DMS153 (cell line): ENCODE measurements around the gene CEP250.
"Not testable (repeated sequence)": the region's sequence is repeated elsewhere in the genome, so short reads cannot be mapped to it uniquely, and the experiment has no call there.

ENCODE experiments used
- DNase-seq: peaks from one replicate; lab custom pipeline; 2025; lab: John Stamatoyannopoulos, UW

CEP250 gene

DNA sequence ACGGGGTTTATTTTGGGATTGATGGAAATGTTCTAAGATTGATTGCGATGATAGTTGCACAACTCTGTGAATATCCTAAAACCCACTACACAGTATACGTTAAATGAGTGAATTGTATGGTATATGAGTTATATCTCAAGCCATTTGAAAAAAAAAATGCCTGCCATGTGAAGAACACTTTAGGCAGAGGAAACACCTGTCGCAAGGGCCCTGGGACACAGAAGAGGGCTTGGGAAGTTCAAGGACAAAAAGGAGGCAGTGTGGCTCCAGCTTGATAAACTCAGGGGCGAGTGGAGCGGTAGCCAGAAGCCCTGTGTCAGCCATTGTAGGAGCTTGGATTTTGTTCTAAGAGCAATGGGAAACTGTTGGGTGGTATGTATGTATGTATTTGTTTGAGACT is 37.0 kb downstream of the CEP250 start:
- DNase-seq: no peak

DNA sequence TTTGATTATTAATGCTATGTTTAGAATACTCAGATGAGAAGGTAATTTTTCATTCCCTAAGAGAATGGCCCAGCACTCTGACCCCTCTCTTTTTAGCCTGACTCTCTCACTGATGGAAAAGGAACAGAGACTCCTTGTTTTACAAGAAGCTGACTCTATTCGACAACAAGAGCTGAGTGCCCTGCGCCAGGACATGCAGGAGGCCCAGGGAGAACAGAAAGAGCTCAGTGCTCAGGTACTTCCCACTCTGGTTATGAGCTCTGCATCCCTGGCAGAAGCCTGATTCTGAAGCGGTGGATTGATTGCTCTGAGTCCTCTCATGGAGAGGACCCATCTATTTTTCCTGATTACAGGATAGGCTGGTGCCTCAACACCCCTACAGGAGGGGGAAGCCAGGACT is 41.1 kb downstream of the CEP250 start:
- DNase-seq: no peak

DNA sequence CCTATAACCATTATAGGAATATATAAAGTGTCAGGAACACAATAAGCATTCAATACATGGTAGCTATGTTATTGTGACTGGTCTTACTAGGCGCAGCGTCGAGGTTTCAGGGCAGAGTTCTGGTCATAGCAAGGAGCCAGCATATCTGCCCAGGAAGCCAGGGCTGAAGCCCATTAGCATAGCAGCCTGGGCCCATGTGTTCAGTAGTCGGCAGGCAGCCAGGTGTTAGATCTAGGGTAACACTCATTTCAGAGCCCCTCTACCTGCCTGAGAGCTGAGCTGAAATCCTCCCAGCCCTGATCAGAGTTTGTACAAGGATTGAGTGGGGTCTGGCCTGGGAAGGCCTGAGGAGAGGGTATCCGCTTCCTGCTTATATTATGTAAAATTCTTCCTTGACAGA is 41.9 kb downstream of the CEP250 start:
- DNase-seq: no peak

DNA sequence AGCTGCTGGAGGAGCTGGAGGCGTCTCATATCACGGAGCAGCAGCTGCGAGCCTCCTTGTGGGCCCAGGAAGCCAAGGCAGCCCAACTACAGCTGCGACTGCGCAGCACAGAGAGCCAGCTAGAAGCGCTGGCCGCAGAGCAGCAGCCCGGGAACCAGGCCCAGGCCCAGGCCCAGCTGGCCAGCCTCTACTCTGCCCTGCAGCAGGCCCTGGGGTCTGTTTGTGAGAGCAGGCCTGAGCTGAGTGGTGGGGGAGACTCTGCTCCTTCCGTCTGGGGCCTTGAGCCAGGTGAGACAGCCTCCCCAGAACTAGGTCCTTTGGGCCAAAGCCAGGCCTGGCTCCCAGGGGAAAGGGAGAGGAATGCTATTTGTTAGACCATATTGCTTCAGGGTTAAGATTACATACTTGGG is 42.4 kb downstream of the CEP250 start:
- DNase-seq: no peak

DNA sequence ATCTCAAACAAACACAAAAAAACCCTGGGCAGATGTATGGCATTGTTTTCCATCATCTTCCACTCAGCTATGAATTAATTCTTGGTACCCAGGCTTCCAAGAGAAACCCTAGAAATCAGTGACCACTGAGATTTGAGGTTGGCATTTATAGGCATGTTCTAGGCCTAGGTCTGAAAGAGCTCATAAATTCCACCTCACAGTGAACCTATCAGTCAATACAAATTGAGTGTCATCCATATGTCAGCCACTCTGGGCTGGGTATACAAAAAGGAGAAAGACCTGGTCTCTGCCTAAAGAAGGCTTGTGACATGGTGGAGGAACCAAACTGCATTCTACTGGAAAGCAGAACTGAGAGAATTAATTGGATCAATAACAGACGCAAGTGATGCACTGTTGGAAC is 43.9 kb downstream of the CEP250 start:
- DNase-seq: no peak

DNA sequence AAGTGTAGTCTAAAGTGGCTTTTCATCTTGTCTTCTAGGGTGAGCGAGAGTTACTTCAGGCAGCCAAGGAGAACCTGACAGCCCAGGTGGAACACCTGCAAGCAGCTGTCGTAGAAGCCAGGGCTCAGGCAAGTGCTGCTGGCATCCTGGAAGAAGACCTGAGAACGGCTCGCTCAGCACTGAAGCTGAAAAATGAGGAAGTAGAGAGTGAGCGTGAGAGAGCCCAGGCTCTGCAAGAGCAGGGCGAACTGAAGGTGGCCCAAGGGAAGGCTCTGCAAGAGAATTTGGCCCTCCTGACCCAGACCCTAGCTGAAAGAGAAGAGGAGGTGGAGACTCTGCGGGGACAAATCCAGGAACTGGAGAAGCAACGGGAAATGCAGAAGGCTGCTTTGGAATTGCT is 47.0 kb downstream of the CEP250 start:
- no peak for DNase-seq

DNA sequence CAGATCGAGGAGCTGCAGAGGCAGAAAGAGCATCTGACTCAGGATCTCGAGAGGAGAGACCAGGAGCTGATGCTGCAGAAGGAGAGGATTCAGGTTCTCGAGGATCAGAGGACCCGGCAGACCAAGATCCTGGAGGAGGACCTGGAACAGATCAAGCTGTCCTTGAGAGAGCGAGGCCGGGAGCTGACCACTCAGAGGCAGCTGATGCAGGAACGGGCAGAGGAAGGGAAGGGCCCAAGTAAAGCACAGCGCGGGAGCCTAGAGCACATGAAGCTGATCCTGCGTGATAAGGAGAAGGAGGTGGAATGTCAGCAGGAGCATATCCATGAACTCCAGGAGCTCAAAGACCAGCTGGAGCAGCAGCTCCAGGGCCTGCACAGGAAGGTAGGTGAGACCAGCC is 47.9 kb downstream of the CEP250 start:
- DNase-seq: no peak

DNA sequence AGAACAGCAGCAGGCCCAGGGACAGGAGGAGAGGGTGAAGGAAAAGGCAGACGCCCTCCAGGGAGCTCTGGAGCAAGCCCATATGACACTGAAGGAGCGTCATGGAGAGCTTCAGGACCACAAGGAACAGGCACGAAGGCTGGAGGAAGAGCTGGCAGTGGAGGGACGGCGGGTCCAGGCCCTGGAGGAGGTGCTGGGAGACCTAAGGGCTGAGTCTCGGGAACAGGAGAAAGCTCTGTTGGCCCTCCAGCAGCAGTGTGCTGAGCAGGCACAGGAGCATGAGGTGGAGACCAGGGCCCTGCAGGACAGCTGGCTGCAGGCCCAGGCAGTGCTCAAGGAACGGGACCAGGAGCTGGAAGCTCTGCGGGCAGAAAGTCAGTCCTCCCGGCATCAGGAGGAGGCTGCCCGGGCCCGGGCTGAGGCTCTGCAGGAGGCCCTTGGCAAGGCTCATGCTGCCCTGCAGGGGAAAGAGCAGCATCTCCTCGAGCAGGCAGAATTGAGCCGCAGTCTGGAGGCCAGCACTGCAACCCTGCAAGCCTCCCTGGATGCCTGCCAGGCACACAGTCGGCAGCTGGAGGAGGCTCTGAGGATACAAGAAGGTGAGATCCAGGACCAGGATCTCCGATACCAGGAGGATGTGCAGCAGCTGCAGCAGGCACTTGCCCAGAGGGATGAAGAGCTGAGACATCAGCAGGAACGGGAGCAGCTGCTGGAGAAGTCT is 48.6 kb downstream of the CEP250 start:
- DNase-seq: no peak

DNA sequence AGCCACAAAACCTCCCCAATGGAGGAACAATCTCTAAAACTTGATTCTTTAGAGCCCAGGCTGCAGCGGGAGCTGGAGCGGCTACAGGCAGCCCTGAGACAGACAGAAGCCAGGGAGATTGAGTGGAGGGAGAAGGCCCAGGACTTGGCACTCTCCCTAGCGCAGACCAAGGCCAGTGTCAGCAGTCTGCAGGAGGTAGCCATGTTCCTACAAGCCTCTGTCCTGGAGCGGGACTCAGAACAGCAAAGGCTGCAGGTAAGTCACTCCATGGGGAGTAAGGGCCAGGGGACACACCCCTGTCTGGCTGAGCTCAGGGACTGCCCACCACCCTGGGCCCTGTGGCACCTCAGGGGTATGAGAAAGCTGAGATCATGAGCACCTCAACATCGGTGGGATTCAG is 49.4 kb downstream of the CEP250 start:
- no peak for DNase-seq

DNA sequence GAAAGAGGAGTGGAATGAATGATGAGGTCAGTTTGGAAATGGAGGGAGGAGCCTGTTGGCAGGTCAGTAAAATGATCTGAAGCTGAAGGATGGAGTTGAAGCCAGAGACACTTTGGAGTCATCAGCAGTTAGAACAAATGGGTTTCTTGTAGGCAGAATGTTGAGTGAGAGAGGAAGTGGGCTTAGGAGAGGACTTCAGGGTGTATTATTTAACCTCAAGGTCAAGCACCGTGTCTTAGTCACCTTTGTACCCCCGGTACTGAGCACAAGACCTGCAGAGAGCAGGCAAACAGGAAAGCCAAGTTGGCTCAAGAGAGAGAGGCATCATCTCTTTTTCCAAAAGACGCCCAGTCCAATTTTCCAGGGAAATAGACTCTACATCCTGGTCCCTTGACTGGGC is 50.8 kb downstream of the CEP250 start:
- no peak for DNase-seq

DNA sequence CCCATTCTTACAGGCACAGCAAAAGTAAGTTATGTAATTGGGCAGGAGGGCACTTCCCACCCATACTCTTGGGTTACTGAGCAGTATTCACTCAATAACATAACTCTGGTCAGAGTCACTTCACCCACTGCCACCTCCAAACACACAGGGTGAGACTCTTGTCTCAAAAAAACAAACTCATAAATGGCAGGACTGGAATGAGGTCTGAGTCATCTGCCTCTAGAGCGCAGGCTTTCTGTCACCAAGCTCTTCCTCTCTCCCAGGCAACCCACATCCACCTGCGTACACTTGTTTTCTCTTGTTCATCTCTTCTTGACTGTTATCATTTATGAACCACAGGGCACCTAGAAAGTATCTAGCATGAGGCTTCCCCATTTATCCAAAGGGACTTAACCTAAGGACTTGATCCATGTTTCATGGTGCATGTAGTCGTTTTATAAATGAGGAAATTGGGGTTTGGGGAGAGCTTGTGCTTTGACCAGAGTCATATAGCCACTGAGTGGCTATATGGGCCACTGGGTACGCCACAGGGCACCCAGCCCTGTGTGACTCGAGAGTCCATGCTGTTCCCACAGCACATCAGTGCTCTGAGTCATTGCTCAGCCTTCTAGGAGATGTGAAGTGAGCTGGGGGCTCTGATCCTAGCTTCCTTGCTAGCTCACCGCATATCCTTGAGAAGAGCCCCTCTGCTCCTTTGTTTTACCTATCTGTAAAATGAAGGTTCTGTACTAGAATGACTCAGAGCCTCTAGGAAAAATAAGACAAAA is 51.7 kb downstream of the CEP250 start:
- no peak for DNase-seq

DNA sequence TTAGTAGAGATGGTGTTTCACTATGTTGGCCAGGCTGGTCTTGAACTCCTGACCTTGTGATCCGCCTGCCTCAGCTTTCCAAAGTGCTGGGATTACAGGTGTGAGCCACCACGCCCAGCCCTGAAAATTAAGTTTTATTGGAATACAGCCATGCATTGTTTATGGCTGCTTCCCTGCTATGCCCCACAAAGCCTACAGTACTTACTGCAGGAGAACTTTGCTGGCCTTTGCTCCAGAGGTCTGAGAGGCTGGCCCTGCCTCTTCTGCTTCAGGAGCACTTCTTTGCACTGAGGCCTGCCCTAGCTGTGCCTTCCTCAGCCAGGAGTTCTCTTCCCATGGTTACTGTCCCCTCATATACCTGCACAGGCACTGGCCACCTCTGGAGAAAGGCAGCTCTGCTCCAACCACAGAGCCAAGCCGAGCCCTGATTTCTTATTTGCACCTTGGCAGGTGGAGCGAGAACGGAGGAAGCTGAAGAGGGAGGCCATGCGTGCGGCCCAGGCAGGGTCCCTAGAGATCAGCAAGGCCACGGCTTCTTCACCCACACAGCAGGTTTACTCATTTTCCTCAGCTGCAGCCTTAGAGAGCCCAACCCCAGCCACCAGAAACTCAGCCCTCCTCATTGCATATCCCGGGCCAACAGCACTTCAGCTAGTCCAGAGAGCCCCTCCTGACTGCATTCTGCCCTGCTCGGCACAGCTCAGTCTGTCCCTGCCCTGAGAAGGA is 53.3 kb downstream of the CEP250 start:
- DNase-seq: no peak

DNA sequence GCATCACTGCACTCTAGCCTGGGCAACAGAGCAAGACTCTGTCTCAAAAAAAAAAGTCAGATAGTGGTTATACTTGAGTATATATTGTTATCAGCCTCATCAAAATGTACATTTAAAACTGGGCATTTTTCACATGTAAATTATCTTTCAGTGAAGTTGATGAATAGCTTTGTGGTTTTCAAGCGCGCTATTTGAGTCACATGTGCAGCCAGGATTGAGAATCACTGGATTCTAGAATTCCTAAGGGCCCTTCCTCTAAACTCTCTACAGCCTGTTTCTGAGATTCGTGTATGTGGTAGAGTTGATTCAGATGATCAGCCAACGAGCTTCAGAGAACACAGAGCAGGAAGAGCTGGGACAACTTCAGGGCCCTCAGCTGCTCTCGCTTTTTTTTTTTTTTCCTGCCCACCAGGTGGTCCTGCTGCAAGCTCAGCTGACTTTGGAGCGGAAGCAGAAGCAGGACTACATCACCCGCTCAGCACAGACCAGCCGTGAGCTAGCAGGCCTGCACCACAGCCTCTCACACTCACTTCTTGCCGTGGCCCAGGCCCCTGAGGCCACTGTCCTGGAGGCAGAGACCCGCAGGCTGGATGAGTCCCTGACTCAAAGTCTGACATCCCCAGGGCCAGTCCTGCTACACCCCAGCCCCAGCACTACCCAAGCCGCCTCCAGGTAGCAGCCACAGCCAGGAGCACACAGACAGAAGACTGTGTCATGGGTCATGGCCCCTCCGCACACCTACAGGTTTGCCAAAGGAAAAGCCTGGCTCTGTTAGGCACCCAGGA is 55.7 kb downstream of the CEP250 start:
- DNase-seq: no peak

DNA sequence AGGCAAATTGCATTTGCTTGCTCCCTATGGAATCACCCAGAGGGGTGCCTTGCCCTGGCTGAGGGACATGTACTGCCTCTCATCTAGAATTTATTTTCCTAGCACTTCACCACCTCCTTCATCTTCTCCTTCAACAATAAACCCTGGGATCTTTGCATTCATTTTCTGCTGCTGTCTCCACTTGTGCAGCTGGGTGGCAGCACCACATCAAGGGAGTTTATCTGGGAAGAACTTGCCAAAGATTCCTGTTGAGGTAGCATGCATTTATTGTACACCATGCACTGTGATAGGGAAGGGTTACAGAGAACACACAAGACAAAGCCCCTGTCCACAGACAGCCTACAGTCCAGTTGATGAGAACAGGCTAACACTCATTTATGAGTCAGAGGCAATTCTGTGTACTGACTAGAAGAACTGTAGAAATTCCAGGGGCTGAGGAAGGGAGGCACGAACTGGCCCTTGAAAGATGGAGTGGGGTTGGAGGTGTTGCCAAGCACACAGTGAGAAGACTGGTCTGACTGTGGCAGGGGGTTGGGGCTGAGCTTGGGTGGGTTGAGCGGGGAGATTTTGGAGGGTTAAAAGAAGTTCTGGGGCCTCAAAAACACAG is 56.5 kb downstream of the CEP250 start:
- DNase-seq: peak; percentile 18

DNA sequence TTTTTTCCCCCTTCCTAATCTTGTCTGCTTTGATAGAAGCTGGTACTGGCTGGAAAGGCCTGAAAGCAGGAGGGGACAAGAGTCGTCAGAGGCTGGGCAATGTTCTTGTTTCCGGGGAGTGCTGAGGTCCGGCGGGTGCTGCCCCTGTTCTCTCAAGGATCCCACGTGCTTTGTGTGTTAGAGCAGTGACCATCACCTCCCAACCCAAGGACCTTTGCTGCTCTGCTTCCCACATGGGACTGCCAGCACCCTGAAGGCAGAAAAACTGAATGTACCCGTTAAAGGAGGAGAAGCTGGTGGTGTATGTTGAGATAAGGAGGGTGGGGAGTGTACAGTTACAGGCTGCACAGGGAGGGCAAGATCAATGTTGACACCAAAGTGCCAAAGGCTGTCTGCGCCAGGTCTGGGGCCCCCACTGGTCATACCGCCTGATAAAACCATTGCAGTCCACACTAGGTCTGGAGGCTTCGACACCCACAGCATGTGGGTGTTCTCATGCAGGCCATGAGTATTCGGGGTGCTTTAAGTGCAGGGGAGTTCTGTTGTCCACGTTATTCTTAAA is 59.1 kb downstream of the CEP250 start:
- DNase-seq: no peak

DNA sequence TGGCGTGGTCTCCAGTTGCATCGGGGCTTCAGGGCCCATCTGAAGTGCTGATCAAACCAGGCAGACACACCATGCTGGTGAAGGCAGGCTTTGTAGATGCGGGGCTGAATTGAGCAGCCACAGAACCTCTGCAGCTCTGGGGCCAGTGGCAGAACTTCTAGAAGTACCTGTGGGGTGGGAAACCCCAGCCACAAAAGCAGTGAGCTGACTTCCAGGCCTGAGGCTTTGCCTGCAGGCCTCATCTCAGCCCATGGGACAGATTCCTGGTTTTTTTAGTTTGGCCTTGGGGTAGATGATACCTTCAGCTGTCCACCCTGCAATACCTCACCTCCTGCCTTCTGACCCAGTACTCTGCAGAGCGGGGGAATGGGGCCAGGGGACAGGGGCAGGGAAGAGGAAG is 59.9 kb downstream of the CEP250 start:
- no peak for DNase-seq

DNA sequence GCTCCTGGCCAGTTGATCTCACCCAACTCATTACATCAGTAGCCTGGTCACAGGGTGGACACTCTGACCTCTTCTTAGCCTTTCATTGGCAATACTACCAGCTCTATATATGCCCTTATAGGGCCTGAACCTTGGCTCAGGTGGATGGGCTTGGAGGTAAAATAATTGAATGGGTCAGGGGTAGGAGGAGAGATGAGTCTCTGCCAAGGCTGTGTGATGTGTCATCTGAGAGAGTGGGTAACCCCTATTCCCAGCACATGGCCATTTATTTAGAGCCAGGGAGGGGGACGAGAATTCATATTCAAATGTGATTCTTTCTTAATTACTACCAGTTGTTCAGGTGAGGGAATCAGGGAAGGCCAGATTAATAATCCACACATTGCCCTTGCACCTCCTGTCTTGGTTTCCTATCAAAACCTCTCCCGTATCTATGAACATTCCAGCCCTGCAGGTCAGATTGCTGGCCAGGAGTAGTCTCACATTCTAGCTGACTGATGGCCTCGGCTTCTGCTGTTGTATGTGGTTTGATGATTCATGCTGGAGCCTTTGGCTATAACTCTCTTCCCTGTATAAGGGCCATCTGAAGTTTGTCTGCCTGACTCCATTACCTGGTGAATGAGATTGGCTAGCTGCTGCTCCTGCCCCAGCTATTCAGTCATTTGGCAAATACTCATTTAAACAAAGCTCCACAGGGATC is 60.7 kb downstream of the CEP250 start:
- DNase-seq: no peak

DNA sequence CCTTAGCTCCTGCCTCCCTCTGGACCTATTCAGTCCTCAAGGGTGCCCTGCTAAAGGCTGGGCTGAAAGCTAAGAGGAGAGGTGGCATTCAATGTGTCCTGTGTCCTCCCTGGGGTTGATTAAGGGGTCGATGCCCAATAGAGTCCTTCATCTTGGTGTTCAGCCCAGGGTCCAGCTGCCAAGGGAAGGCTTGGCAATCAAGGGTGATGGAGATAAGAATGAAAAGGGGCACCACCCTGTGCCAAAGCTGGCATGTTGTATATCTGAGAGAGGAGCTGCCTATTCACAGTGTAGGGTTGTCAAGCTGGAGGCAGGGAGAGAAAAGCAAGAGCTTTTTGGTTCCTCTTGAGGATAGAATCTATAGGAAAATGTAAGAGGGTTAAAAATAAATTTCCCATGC is 61.7 kb downstream of the CEP250 start:
- no peak for DNase-seq

DNA sequence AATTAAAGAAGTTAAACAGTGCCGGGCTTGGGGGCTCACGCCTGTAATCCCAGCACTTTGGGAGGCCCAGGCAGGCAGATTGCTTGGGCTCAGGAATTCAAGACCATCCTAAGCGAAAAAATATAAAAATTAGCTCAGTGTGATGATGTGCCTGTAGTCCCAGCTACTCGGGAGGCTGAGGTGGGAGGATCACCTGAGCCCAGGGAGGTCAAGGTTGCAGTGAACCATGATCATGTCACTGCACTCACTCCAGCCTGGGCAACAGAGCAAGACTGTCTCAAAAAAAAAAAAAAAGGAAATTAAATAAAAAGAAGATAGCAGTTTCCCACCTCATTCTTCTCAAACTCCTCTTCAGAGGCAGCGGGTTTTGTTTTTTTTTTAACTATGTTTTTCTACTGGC is 62.4 kb downstream of the CEP250 start:
- not testable (repeated sequence) for DNase-seq

DNA sequence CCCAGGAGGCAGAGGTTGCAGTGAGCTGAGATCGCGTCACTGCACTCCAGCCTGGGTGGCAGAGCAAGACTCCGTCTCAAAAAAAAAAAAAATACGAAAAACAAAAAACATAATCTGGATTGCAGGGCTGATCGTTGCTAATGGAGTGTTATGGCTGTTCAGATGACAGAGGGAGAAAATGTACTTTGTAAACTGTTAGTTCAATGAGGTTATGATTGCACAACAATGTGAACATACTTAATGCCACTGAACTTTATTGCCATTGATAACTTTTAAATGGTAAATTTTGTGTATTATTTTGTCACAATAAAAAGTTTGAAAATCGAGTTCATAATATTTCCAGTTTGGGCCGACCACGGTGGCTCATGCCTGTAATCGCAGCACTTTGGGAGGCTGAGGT is 63.6 kb downstream of the CEP250 start:
- no peak for DNase-seq

DNA sequence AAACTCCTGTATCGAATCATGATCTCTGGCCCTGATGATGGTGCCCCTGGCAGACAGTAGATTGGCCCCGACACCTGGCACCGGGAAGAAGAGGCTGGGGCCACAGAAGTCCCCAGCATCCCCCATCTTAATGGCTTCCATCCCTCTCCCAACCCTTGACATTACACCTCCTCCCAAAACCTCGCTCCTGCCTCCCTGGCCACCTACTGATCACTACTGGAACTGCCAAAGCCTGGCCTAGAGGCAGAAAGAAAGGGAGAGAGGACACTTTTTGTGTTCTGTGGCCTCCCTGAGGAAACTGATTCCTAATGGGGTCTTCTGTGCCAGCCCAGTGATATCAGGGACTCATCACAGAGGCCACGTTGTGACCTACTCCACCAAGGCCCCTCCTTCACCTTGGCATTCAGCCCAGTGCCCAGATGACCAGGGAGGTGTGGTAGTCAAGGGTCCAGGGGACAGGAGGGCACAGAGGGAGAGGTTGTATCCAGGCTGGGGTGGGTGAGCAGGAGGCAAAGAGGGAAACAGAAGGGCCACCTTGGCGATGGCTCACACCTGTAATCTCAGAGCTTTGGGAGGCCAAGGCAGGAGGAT is 68.0 kb downstream of the CEP250 start:
- no peak for DNase-seq
